ENCODE data around the gene PHACTR3.

PHACTR3 gene

DNA sequence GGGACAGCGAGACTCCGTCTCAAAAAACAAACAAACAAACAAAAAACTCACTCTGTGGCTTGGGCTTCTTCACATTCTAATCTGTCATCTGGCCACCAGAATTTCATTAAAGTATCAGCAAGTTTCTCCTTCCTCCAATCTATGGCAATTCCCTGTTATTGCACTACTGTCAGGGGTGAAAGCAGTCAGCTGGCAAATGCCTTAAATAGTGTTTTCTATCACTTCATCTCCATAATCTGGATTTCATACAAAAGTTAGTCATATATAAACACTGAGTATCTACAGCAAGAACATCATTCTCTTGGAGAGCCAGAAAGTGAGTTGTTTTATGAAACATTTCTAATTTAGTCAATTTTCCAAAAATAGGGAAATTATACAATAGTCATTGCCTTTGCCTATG lies 56.1 kb downstream of the PHACTR3 start:
- no peak for DNase-seq (ENCODE audit: low read depth)
- H3K4me3 ChIP-seq (ENCODE audit: low read depth, low read length) = no peak overlapping the region
- in situ Hi-C loops (cut with HindIII; ENCODE audit: low sequenced_read_pairs) = no loop called here
- TF ChIP-seq, protein P1, sequence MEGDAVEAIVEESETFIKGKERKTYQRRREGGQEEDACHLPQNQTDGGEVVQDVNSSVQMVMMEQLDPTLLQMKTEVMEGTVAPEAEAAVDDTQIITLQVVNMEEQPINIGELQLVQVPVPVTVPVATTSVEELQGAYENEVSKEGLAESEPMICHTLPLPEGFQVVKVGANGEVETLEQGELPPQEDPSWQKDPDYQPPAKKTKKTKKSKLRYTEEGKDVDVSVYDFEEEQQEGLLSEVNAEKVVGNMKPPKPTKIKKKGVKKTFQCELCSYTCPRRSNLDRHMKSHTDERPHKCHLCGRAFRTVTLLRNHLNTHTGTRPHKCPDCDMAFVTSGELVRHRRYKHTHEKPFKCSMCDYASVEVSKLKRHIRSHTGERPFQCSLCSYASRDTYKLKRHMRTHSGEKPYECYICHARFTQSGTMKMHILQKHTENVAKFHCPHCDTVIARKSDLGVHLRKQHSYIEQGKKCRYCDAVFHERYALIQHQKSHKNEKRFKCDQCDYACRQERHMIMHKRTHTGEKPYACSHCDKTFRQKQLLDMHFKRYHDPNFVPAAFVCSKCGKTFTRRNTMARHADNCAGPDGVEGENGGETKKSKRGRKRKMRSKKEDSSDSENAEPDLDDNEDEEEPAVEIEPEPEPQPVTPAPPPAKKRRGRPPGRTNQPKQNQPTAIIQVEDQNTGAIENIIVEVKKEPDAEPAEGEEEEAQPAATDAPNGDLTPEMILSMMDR (IDR thresholded peaks at IDR 0.05; ENCODE audit: low read depth, low read length, missing control alignments) = no peak

DNA sequence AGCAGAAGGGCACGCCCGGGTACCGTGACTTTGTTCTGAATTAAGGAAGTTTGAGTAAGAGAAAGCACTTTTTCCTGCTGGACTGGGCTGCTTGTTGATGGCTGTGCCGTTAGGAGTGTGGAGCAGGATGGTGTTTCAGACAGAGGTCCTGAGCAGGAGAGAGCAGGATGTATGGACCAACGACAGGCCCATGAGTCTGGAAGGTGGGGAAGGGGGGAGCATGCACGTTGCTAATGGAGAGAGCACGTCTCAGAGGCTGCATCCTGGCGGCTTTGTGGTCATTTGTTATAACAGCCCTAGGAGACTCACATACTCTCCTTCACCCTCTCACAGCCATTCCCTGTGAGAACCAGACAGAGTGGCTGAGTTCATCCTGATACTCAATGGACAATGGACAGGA lies 56.8 kb downstream of the PHACTR3 start:
- in situ Hi-C loops (cut with HindIII; ENCODE audit: low sequenced_read_pairs) = no loop called here
- no peak for DNase-seq (ENCODE audit: low read depth)
- H3K4me3 ChIP-seq (ENCODE audit: low read depth, low read length) = no peak overlapping the region
- TF ChIP-seq, protein P1 (IDR thresholded peaks at IDR 0.05; ENCODE audit: low read depth, low read length, missing control alignments) = no peak

DNA sequence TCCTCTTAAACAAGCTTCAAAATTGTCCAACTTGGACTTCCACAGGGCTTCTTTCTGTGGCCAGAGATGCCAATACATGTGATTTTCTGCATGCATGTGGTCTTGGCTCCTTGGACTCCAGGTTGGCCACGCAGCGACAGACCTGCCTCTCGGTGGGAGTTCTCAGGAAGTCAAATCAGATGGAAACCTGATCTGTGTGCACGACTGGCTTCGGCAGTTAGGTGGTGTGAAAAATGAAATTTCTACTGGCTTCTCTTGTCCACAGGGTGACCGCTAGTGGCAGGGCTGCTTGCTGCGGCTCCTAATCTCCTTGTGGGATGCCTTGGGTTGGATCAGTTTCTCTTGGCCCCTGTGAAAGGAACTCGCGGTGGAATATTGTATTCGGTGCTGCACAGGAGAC lies 57.3 kb downstream of the PHACTR3 start:
- H3K4me3 ChIP-seq (ENCODE audit: low read depth, low read length) = no peak overlapping the region
- in situ Hi-C loops (cut with HindIII; ENCODE audit: low sequenced_read_pairs) = no loop called here
- TF ChIP-seq, protein P1 (IDR thresholded peaks at IDR 0.05; ENCODE audit: low read depth, low read length, missing control alignments) = no peak
- DNase-seq (ENCODE audit: low read depth) = no peak

DNA sequence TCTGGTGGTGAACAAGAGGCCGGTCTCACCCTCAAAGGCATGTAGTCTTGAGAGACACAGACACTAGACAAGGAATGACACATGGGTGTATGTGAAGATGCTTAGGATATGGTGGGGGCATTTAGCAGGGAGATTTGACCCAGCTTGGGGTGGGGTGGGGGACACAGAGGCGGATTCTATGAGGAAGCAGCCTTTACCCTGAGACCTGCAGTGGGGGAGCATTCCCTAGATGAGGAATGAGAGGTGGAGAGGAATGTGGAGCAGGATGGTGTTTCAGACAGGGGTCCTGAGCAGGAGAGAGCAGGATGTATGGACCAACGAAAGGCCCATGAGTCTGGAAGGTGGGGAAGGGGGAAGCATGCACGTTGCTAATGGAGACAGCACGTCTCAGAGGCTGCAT lies 57.8 kb downstream of the PHACTR3 start:
- no peak for DNase-seq (ENCODE audit: low read depth)
- TF ChIP-seq, protein P1 (IDR thresholded peaks at IDR 0.05; ENCODE audit: low read depth, low read length, missing control alignments) = no peak
- in situ Hi-C loops (cut with HindIII; ENCODE audit: low sequenced_read_pairs) = no loop called here
- H3K4me3 ChIP-seq (ENCODE audit: low read depth, low read length) = no peak overlapping the region

DNA sequence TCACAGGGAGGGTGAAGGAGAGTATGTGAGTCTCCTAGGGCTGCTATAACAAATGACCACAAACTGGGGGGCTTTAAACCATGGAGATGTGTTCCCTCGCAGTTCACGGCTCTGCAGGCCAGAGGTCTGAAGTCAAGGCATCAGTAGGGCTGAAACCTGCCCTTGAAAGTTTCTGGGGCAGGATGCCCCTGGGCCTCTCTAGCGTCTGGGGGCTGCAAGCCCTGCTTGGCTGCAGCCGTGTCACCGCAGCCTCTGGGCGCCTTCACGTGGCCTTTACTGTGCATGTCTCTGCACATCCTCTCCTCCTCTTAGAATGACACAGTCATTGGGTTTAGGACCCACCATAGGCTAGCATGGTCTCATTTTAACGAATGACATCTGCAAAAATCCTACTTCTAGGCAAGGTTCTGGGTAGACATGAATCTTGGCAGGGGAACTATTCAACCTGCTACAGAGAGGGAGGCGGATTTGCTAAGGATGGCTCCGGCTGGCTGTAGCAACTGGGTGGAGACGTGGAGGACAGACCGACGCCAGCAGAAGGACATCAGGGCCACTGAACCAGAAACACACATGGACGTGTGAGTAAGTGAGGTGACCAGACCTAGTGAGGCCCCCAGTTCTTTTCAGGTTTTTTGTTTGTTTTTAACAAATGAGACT lies 58.6 kb downstream of the PHACTR3 start:
- TF ChIP-seq, protein P1 (IDR thresholded peaks at IDR 0.05; ENCODE audit: low read depth, low read length, missing control alignments) = no peak
- in situ Hi-C loops (cut with HindIII; ENCODE audit: low sequenced_read_pairs) = no loop called here
- DNase-seq (ENCODE audit: low read depth) = no peak
- no peak overlapping the region for H3K4me3 ChIP-seq (ENCODE audit: low read depth, low read length)

DNA sequence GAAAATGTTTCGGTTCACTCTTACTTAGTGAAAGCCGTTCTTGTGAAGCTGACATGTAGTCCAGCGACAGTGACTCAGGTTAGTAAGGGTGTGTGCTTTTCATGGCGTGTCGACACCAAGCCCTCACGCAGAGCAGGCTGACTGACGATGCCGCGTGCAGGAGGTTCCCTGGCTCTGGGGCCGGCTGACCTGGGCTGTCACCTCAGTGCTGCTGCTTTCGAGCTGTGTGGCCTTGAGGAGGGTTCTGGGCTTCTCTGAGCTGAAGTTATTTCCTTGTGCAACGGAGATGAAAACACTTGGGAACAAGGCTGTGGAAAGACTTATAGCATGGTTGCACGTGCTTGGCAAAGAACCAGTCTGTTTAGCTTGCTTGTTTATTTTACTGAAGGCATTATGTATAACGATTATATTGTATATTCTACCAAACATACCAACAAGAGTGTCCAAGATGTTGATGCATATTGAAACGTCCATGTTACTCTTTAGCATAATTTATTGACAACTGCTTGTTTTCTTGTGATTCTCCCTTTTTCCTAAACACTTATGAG lies 59.2 kb downstream of the PHACTR3 start:
- no peak for DNase-seq (ENCODE audit: low read depth)
- H3K4me3 ChIP-seq (ENCODE audit: low read depth, low read length) = no peak overlapping the region
- TF ChIP-seq, protein P1 (IDR thresholded peaks at IDR 0.05; ENCODE audit: low read depth, low read length, missing control alignments) = no peak
- in situ Hi-C loops (cut with HindIII; ENCODE audit: low sequenced_read_pairs) = no loop called here
